ENCODE measurements around the gene NFIA.

- TF ChIP-seq CTCF (IDR thresholded peaks at IDR 0.05) (no peak), POLR2A (IDR thresholded peaks at IDR 0.05) (no peak)
These were observed 89.0 kb downstream of the NFIA start for GRCh38 chr1:61171346-61171745.

Data from Peyer's patch (tissue), 4 donors.